Gastroesophageal sphincter (tissue), 3 donors: ENCODE data around the gene TFR2.

Experiments
- POLR2A ChIP-seq, 2 donors: fragments of 450-650 bp; IDR thresholded peaks; one replicate each; pipeline ENCODE4 v1.6.1; 2017; ENCODE audit warnings: antibody characterized with exemption in 2 of 2, mild to moderate bottlenecking in 2 of 2, moderate library complexity in 1 of 2
- TF ChIP-seq, protein P1 (sequence below), 4 experiments: fragments of 200-600 bp in 2 of 4; fragments of 450-650 bp in 2 of 4; sonication (generic) in 1 of 4; IDR thresholded peaks; one replicate each; pipeline ENCODE4 v1.5.1; 2017 to 2019; ENCODE audit warnings: antibody characterized with exemption in 4 of 4, mild to moderate bottlenecking in 2 of 4, moderate library complexity in 2 of 4

DNA sequence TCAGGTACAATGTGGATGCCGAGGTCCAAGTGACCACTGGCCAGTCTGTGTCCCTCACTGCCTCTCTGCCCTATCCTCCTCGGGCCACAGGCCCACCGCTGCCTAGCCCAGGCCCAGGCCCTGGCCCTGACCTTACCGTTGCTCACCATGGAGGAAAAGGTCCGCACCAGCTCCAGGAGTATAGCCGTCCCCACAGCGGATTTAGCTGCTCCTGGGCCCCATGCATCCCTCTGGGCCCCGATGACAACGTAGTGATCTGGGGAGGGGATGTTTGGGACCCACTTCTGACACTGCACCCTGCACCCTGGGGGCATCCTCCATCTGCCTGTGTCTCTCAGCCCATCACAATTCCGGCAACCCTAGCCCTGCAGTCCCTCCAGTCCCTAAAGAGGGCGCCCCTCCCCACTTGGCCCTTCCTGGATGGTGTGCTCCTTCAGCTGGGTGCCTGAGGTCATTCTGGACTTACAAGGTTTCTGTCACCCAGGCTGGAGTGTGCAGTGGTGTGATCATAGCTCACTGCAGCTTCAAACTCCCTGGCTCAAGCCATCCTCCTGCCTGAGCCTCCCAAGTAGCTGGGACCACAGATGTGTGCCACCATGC, 12.1 kb downstream of the TFR2 start:
- TF ChIP-seq, protein P1, sequence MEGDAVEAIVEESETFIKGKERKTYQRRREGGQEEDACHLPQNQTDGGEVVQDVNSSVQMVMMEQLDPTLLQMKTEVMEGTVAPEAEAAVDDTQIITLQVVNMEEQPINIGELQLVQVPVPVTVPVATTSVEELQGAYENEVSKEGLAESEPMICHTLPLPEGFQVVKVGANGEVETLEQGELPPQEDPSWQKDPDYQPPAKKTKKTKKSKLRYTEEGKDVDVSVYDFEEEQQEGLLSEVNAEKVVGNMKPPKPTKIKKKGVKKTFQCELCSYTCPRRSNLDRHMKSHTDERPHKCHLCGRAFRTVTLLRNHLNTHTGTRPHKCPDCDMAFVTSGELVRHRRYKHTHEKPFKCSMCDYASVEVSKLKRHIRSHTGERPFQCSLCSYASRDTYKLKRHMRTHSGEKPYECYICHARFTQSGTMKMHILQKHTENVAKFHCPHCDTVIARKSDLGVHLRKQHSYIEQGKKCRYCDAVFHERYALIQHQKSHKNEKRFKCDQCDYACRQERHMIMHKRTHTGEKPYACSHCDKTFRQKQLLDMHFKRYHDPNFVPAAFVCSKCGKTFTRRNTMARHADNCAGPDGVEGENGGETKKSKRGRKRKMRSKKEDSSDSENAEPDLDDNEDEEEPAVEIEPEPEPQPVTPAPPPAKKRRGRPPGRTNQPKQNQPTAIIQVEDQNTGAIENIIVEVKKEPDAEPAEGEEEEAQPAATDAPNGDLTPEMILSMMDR (IDR thresholded peaks at IDR 0.05) = peak in 1 of 4 experiments; percentile 15
- TF ChIP-seq POLR2A (IDR thresholded peaks at IDR 0.05) = no peak
